Esophagus muscularis mucosa (tissue), 4 donors: ENCODE results near the gene KMT2E. TPM values are rescaled to one million over a fixed set of nuclear protein-coding genes. Genes with fewer than 3 reads are reported as not detected.

Experiments
- DNase-seq: peaks from one replicate; pipeline ENCODE4 v3.0.0-alpha.2; 2017; ENCODE audit errors: extremely low spot score
- H3K27ac ChIP-seq, 4 donors: fragments of 200-600 bp; sonication (generic); replicated peaks in 1 of 4; 1 replicate in 3 of 4; 2 replicates in 1 of 4; pipeline ENCODE4 v1.5.1; 2016 to 2019; ENCODE audit warnings: mild to moderate bottlenecking in 1 of 4
- H3K27me3 ChIP-seq, 4 donors: fragments of 200-600 bp; sonication (generic); one replicate each; pipeline versions ENCODE4 v1.5.1 to v1.6.0; 2016 to 2019
- H3K36me3 ChIP-seq, 4 donors: fragments of 200-600 bp; sonication (generic); one replicate each; pipeline ENCODE4 v1.5.1; 2016 to 2019
- H3K4me1 ChIP-seq, 4 donors: fragments of 200-600 bp; sonication (generic); one replicate each; pipeline ENCODE4 v1.5.1; 2016 to 2019
- H3K4me3 ChIP-seq, 4 donors: fragments of 200-600 bp; sonication (generic); 1 replicate in 2 of 4; 2 replicates in 2 of 4; pipeline ENCODE4 v1.5.1; 2016 to 2019; ENCODE audit warnings: mild to moderate bottlenecking in 4 of 4, moderate library complexity in 1 of 4
- H3K9me3 ChIP-seq, 4 donors: fragments of 200-600 bp; sonication (generic); 1 replicate in 3 of 4; 2 replicates in 1 of 4; pipeline ENCODE4 v1.5.1; 2016 to 2019
- CTCF ChIP-seq, 3 experiments: fragments of 200-600 bp in 2 of 3; fragments of 450-650 bp in 1 of 3; sonication (generic) in 2 of 3; IDR thresholded peaks; one replicate each; pipeline ENCODE4 v1.5.1; 2017 to 2019; ENCODE audit warnings: antibody characterized with exemption in 3 of 3, mild to moderate bottlenecking in 2 of 3, moderate library complexity in 1 of 3
- EP300 ChIP-seq: sonication (generic); formaldehyde crosslinking; IDR thresholded peaks from one replicate; pipeline ENCODE4 v1.6.1; 2017; ENCODE audit warnings: antibody characterized with exemption
- POLR2A ChIP-seq: fragments of 450-650 bp; IDR thresholded peaks from one replicate; pipeline ENCODE4 v1.6.1; 2017; ENCODE audit warnings: antibody characterized with exemption, moderate library complexity, mild to moderate bottlenecking, low read depth
- POLR2AphosphoS5 ChIP-seq, 2 donors: sonication (generic); formaldehyde crosslinking; IDR thresholded peaks; one replicate each; pipeline ENCODE4 v1.6.1; 2017; ENCODE audit warnings: antibody characterized with exemption in 2 of 2
- WGBS: methylation state at CpG from one replicate; pipeline ENCODE4 v1.1.5; 2018; 5-methylcytosine and 5-hydroxymethylcytosine counted together
- intact Hi-C: fragments of 100-400 bp; cut with DNase I; formaldehyde crosslinking; loops from one replicate; pipeline ENCODE4 v1.15.1; 2023
- total RNA-seq, 4 donors: library from RNA; depleted of rRNA; stranded (reverse); fragments of >200 nt; gene quantifications; one replicate each; pipeline versions ENCODE4 v1.1.0 to v1.2.1, GENCODE V29; 2016

The KMT2E gene
- total RNA-seq, 4 donors from 2014 or later = 77.0 to 109 (median 94.0) TPM

- intact Hi-C loops = no loop called here
- WGBS = 90% methylated on average over 12 of the region's 12 CpGs
- no peaks in the 10 kb centered on the region for H3K27me3 ChIP-seq
- TF ChIP-seq CTCF (IDR thresholded peaks at IDR 0.05) = no peak
- no peak for TF ChIP-seq POLR2AphosphoS5 (IDR thresholded peaks at IDR 0.05)
- no peak for TF ChIP-seq POLR2A
- TF ChIP-seq EP300 = no peak
- peaks cover 0 to 43% (median 26%) of the 10 kb centered on the region in 4 donors for H3K36me3 ChIP-seq
- peak; percentile 17 for DNase-seq
- H3K4me3 ChIP-seq = no peak overlapping the region
- H3K4me1 ChIP-seq = peaks cover 0 to 5% (median 4%) of the 10 kb centered on the region in 4 donors
- no peak overlapping the region for H3K27ac ChIP-seq
- H3K9me3 ChIP-seq = no peaks in the 10 kb centered on the region
Observed at GRCh38 chr7:105131033-105131656, 117.1 kb downstream of the KMT2E start.

- Histone ChIP-seq H3K4me3 (no peak overlapping the region), H3K36me3 (peaks cover 0 to 36% (median 21%) of the 10 kb centered on the region in 4 donors), H3K4me1 (peaks cover 0 to 10% (median 4%) of the 10 kb centered on the region in 4 donors), H3K27ac (no peak overlapping the region), H3K9me3 (no peaks in the 10 kb centered on the region), H3K27me3 (no peaks in the 10 kb centered on the region)
- WGBS = 83% methylated on average over 7 of the region's 7 CpGs
- no peak for TF ChIP-seq CTCF (IDR thresholded peaks at IDR 0.05)
- no peak for TF ChIP-seq POLR2AphosphoS5 (IDR thresholded peaks at IDR 0.05)
- no peak for TF ChIP-seq EP300
- no peak for TF ChIP-seq POLR2A
- DNase-seq = peak; percentile 21
- intact Hi-C loops = no loop called here
Observed at GRCh38 chr7:105131890-105132289, 117.9 kb downstream of the KMT2E start.

GRCh38 chr7:105132335-105132734, 118.3 kb downstream of the KMT2E start:
- intact Hi-C loops = no loop called here
- WGBS = 88% methylated on average over 5 of the region's 5 CpGs
- no peak for TF ChIP-seq EP300
- no peak for TF ChIP-seq POLR2AphosphoS5 (IDR thresholded peaks at IDR 0.05)
- no peak for TF ChIP-seq POLR2A
- no peak for TF ChIP-seq CTCF (IDR thresholded peaks at IDR 0.05)
- DNase-seq = no peak
- H3K9me3 ChIP-seq = no peaks in the 10 kb centered on the region
- peaks cover 0 to 15% (median 4%) of the 10 kb centered on the region in 4 donors for H3K4me1 ChIP-seq
- H3K4me3 ChIP-seq = no peak overlapping the region
- H3K27me3 ChIP-seq = no peaks in the 10 kb centered on the region
- peaks cover 0 to 38% (median 20%) of the 10 kb centered on the region in 4 donors for H3K36me3 ChIP-seq
- H3K27ac ChIP-seq = no peak overlapping the region

GRCh38 chr7:105132835-105133234, 118.8 kb downstream of the KMT2E start:
- TF ChIP-seq CTCF (IDR thresholded peaks at IDR 0.05) = no peak
- no peak for TF ChIP-seq POLR2A
- TF ChIP-seq POLR2AphosphoS5 (IDR thresholded peaks at IDR 0.05) = no peak
- TF ChIP-seq EP300 = no peak
- intact Hi-C loops = no loop called here
- H3K4me1 ChIP-seq = peaks cover 0 to 15% (median 4%) of the 10 kb centered on the region in 4 donors
- no peaks in the 10 kb centered on the region for H3K27me3 ChIP-seq
- DNase-seq = peak; percentile 64
- H3K4me3 ChIP-seq = no peak overlapping the region
- H3K36me3 ChIP-seq = peaks cover 0 to 43% (median 18%) of the 10 kb centered on the region in 4 donors
- H3K9me3 ChIP-seq = no peaks in the 10 kb centered on the region
- 93% methylated on average over 10 of the region's 10 CpGs for WGBS
- H3K27ac ChIP-seq = no peak overlapping the region

GRCh38 chr7:105133358-105133757, 119.4 kb downstream of the KMT2E start:
- 100% methylated on average over 6 of the region's 7 CpGs for WGBS
- Histone ChIP-seq H3K36me3 (peaks cover 0 to 49% (median 22%) of the 10 kb centered on the region in 4 donors), H3K27ac (no peak overlapping the region), H3K4me1 (peaks cover 0 to 15% (median 4%) of the 10 kb centered on the region in 4 donors), H3K27me3 (no peaks in the 10 kb centered on the region), H3K9me3 (no peaks in the 10 kb centered on the region), H3K4me3 (no peak overlapping the region)
- intact Hi-C loops = no loop called here
- peak; percentile 89 for DNase-seq
- TF ChIP-seq POLR2A (no peak), EP300 (no peak), CTCF (IDR thresholded peaks at IDR 0.05) (no peak), POLR2AphosphoS5 (IDR thresholded peaks at IDR 0.05) (no peak)
